Measurements from ENCODE around the gene IL12RB1. TPM values are rescaled to one million over a fixed set of nuclear protein-coding genes. Genes with fewer than 3 reads are reported as not detected.

IL12RB1 gene
- total and polyA plus RNA-seq, 2 of the 8 experiments (the other 6 are each of a cell fraction or from before 2014, with no cell fraction given): 0.03 TPM; not detected in 1

GRCh38 chr19:18099623-18099995 lies 12.9 kb upstream of the IL12RB1 start:
- H2BK12ac ChIP-seq (ENCODE audit: low read depth, low read length): no peak overlapping the region
- no peak for DNase-seq (ENCODE audit: low read depth in 1 of 2, low spot score in 2 of 2)
- 86% methylated on average over 8 of the region's 8 CpGs; no CpG with 5 or more reads in 1 of the 2 experiments for WGBS, 2 experiments (ENCODE audit: extremely low coverage in 1 of 2, insufficient coverage in 1 of 2, insufficient read length in 1 of 2, insufficient replicate concordance in 2 of 2, low coverage in 1 of 2, low lambda C conversion rate in 2 of 2, missing lambda C conversion rate in 1 of 2)
- H3K18ac ChIP-seq (ENCODE audit: extremely low read depth, low read length): no peak overlapping the region
- ChIA-PET POLR2A (ENCODE audit: partially characterized antibody) (interaction anchor here (3.2 kb wide), 1 partner anchor 9 kb away, joined by 15 read pairs; no protein-coding TSS in a partner anchor), CTCF (ENCODE audit: partially characterized antibody) (interaction anchor here (1.0 kb wide), 1 partner anchor 102 kb away, joined by 3 read pairs; no protein-coding TSS in a partner anchor)
- no peak overlapping the region for H3K27ac ChIP-seq (ENCODE audit: low read depth, low read length)
- no peaks in the 10 kb centered on the region for H4K20me1 ChIP-seq (replicated peaks in 1 of 2; ENCODE audit: control insufficient read depth in 1 of 2, insufficient read depth in 2 of 2, low read length in 2 of 2)
- H3K23ac ChIP-seq (ENCODE audit: insufficient read length): no peak overlapping the region
- H2AFZ ChIP-seq (ENCODE audit: low read length): no peak overlapping the region
- no peak overlapping the region for H4K8ac ChIP-seq (ENCODE audit: extremely low read depth, insufficient read depth, low read length)
- no peaks in the 10 kb centered on the region for H3K79me1 ChIP-seq (ENCODE audit: low read depth, low read length)
- H3K79me2 ChIP-seq (ENCODE audit: control insufficient read depth in 1 of 2, insufficient read depth in 2 of 2, low read length in 2 of 2): no peaks in the 10 kb centered on the region
- no peak overlapping the region for H2BK5ac ChIP-seq (ENCODE audit: low read depth, low read length)
- H2BK20ac ChIP-seq (ENCODE audit: low read length): no peak overlapping the region
- H3K56ac ChIP-seq (replicated peaks; ENCODE audit: insufficient read length, low read depth, low read length): no peak overlapping the region
- H3K23me2 ChIP-seq (ENCODE audit: low read depth, low read length): peaks cover 9% of the 10 kb centered on the region; the same call in 1 of the 2 replicates
- peaks cover 3 to 16% (median 10%) of the 10 kb centered on the region in 4 experiments; a peak in 6 of 7 replicates for H3K4me1 ChIP-seq (replicated peaks in 1 of 4; ENCODE audit: control insufficient read depth in 3 of 4, insufficient read depth in 4 of 4, low read length in 3 of 4)
- no peak overlapping the region for H2BK120ac ChIP-seq (replicated peaks; ENCODE audit: low read depth, low read length)
- no peak overlapping the region for H2AK5ac ChIP-seq (ENCODE audit: low read depth, low read length)
- H3K9me3 ChIP-seq (ENCODE audit: insufficient read depth in 2 of 2, low read depth in 1 of 2, low read length in 1 of 2): no peaks in the 10 kb centered on the region
- H4K5ac ChIP-seq (ENCODE audit: insufficient read length, low read depth, low read length): no peak overlapping the region
- H3K4me3 ChIP-seq (ENCODE audit: extremely low read depth in 1 of 4, insufficient read depth in 2 of 4, low read depth in 3 of 4, low read length in 4 of 4): peak overlapping the region in 1 of 4 experiments; percentile 67; a peak in 1 of 8 replicates
- no peaks in the 10 kb centered on the region for H3K36me3 ChIP-seq (ENCODE audit: control insufficient read depth in 2 of 4, insufficient read depth in 4 of 4, low read length in 3 of 4)
- no peak overlapping the region for H2BK15ac ChIP-seq (ENCODE audit: low read length)
- no peak overlapping the region for H3K4ac ChIP-seq (replicated peaks; ENCODE audit: insufficient read length, low read depth, low read length)
- H4K91ac ChIP-seq (replicated peaks; ENCODE audit: insufficient read length, low read length): no peak overlapping the region
- H3K4me2 ChIP-seq (ENCODE audit: insufficient read depth in 1 of 2, low read depth in 2 of 2, low read length in 2 of 2): no peak overlapping the region; a peak in 1 of 4 replicates
- H3K27me3 ChIP-seq (replicated peaks in 1 of 4; ENCODE audit: control insufficient read depth in 3 of 4, extremely low read depth in 1 of 4, insufficient read depth in 3 of 4, low read length in 3 of 4): peaks cover 0 to 8% (median 5%) of the 10 kb centered on the region in 4 experiments; a peak in 4 of 7 replicates
- TF ChIP-seq KDM1A (IDR thresholded peaks at IDR 0.05; ENCODE audit: borderline replicate concordance, low read length): peak; percentile 97
- no peak for TF ChIP-seq CREB1 (IDR thresholded peaks at IDR 0.05)
- peak in 1 of 2 experiments; percentile 68; a peak in 1 of 4 replicates for TF ChIP-seq HDAC2 (IDR thresholded peaks at IDR 0.05; ENCODE audit: borderline replicate concordance in 1 of 2, low read depth in 2 of 2, low read length in 2 of 2)
- no peak overlapping the region for H3K14ac ChIP-seq (ENCODE audit: insufficient read length)
- no peak for FAIRE-seq
- no peak overlapping the region for H3K9ac ChIP-seq (replicated peaks in 1 of 4; ENCODE audit: extremely low read depth in 1 of 4, low read depth in 3 of 4, low read length in 3 of 4)
